Adrenal gland (tissue), 12 donors: ENCODE results near the gene PTPN1. TPM values are rescaled to one million over a fixed set of nuclear protein-coding genes. Genes with fewer than 3 reads are reported as not detected.

ENCODE experiments used
- DNase-seq, 7 donors: peaks; one replicate each; pipeline ENCODE4 v3.0.0-alpha.2; 2019 to 2020
- H3K27ac ChIP-seq, 5 donors: fragments of 200-600 bp; sonication (generic) in 4 of 5; 1 replicate in 3 of 5; 2 replicates in 2 of 5; pipeline versions ENCODE4 v1.5.1 to v1.8.0; 2016 to 2020; ENCODE audit warnings: mild to moderate bottlenecking in 1 of 5
- H3K27me3 ChIP-seq: fragments of 200-600 bp; 2 replicates; pipeline ENCODE4 v1.8.0; 2021
- H3K36me3 ChIP-seq, 2 donors: fragments of 200-600 bp; replicated peaks in 1 of 2; 1 replicate in 1 of 2; 2 replicates in 1 of 2; pipeline versions ENCODE4 v1.5.1 to v1.8.0; 2018 to 2022
- H3K4me1 ChIP-seq, 2 donors: fragments of 200-600 bp; replicated peaks in 1 of 2; 1 replicate in 1 of 2; 2 replicates in 1 of 2; pipeline versions ENCODE4 v1.5.1 to v1.8.0; 2018 to 2021
- H3K4me3 ChIP-seq, 4 donors: fragments of 200-600 bp; sonication (generic) in 3 of 4; one replicate each; pipeline ENCODE4 v1.5.1; 2016 to 2018
- H3K9me3 ChIP-seq, 3 donors: fragments of 200-600 bp; sonication (generic) in 1 of 3; replicated peaks in 1 of 3; 1 replicate in 2 of 3; 2 replicates in 1 of 3; pipeline versions ENCODE4 v1.5.1 to v1.8.0; 2016 to 2021
- POLR2A ChIP-seq, 2 donors: fragments of 450-650 bp; IDR thresholded peaks; one replicate each; pipeline ENCODE4 v1.6.1; 2017; ENCODE audit warnings: antibody characterized with exemption in 2 of 2, mild to moderate bottlenecking in 2 of 2, moderate library complexity in 1 of 2
- WGBS, 4 donors: extraction: QIAGEN DNeasy Blood & Tissue Kit in 2 of 4; methylation state at CpG; one replicate each; pipeline versions ENCODE4 v1.1.5 to v1.1.7; 2013 to 2017; 5-methylcytosine and 5-hydroxymethylcytosine counted together
- intact Hi-C, 2 donors: fragments of 100-400 bp; cut with DNase I; formaldehyde crosslinking; loops; one replicate each; pipeline versions ENCODE4 v1.14.1 to v1.15.0; 2022 to 2023
- polyA plus RNA-seq, 3 donors: library from polyadenylated mRNA; stranded (reverse); fragments of 200-250 nt in 2 of 3; fragments of 350-450 nt in 1 of 3; fragmentation: Illumina TruSeq in 1 of 3; extraction: RNeasy Lipid Tissue Mini Kit (QIAGEN cat#74804) in 1 of 3; gene quantifications; one replicate each; pipeline ENCODE4 v1.2.3, GENCODE V29; 2013 to 2014
- total RNA-seq, 9 donors: library from RNA; depleted of rRNA in 4 of 9; stranded (reverse); fragments of >200 nt in 4 of 9; fragments of 120-200 nt in 1 of 9; fragmentation: NEBNext Ultra II Directional in 1 of 9; extraction: Animal tissue kit (Norgen Biotek cat#: 25700) in 1 of 9; gene quantifications; one replicate each; pipeline versions ENCODE4 v1.1.0 to v1.2.4, GENCODE V29; 2013 to 2023
- TF ChIP-seq, protein P1 (sequence below), 6 experiments: fragments of 450-650 bp in 4 of 6; fragments of 200-600 bp in 2 of 6; sonication (generic) in 1 of 6; IDR thresholded peaks; 1 replicate in 5 of 6; 2 replicates in 1 of 6; pipeline versions ENCODE4 v1.5.1 to v1.8.0; 2016 to 2021; ENCODE audit warnings: antibody characterized with exemption in 6 of 6, mild to moderate bottlenecking in 2 of 6, moderate library complexity in 1 of 6
- donor health status: healthy with polysubstance abuse.
- donor health status: Bipolar disorder and iron deficiency.
- donor health status: DM: yes; HTN: yes; CAD: no.
- donor health status: DM: no; HTN: no; CAD: no.
- donor health status: DM: no; HTN: no; CAD: no.
- donor health status: DM: yes; HTN: yes; CAD: no.

PTPN1 gene
- total and polyA plus RNA-seq, 12 donors, result 17.0 to 49.2 (median 35.8) TPM

DNA sequence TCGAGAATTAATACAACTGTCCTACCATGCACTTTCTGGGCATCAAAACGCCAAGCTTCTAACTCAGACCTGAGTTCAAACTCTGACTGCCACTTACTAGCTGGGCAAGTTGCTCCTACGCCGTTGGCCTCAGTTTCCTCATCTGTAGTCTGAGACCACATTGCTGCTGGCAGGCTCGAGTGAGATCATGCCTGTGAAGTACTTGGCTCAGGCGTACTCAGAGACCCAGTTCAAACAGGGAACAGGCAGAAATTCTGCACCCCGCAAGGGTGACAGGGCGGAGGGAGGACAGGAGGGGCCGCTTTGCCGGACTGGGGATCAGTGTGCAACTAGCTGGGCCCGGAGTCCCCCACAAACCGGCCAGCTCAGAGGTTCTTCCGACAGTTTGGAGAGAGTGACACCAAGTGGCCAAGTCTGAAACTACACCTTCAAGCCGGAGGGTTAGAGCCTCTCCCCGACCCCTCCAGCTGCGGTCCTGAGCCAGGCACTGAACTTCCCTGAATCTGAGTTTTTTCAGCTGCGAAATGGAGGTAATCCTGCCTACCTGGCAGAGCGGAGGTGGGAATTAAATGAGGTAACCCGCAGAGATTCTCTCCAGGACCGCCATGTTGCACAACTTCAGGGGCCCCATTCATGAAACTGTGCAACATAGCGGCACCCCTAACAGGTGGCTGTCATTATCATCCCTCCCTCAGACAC, 46.0 kb upstream of the PTPN1 start:
- WGBS, 4 donors, result 19 to 28% (median 23%) methylated on average over 14 to 21 of the region's 21 CpGs
- no peaks in the 10 kb centered on the region for H3K36me3 ChIP-seq

DNA sequence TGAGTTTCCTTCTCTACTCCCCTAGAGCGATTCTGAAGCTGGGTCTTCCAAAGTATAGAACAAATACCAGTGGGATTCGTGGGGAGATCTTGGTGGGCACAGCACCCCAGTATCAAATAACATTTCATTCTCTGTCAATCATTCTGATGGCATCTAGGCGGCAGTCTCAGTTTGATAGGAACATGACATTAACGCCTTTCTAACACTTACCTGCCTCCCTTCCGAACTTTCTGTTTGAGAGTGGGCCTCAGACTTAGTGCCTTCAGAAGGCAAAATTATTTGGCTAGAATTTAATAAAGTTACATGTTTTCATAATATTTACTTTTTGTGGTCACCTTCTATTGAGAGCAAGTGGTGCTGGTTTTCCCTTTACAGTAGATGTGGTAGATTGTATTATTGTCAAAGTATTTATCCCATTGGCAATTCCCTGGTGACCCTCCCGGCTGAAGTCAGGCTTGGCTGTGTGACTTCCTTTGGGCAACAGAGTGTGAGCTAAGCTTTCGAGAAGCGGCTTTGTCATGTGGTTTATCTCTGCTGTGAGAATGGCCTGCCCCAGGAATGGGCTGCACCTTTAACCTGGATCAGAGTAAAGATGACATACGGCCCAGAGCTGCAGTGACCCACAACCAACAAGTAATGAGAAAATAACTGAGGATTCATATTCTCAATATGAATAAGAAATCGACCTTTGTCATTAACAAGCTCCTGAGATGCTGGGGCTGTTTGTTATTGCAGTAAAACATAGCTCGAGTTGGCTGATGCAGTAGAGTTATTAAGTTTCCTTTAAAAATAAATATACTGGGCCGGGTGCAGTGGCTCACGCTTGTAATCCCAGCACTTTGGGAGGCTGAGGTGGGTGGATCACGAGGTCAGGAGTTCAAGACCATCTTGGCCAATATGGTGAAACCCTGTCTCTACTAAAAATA, 45.2 kb upstream of the PTPN1 start:
- DNase-seq, result no peak
- Histone ChIP-seq H3K4me1 (peaks cover 14 to 18% of the 10 kb centered on the region in 2 donors), H3K27ac (no peak overlapping the region), H3K36me3 (no peaks in the 10 kb centered on the region), H3K4me3 (no peak overlapping the region), H3K9me3 (no peaks in the 10 kb centered on the region), H3K27me3 (no peaks in the 10 kb centered on the region)
- TF ChIP-seq, protein P1, sequence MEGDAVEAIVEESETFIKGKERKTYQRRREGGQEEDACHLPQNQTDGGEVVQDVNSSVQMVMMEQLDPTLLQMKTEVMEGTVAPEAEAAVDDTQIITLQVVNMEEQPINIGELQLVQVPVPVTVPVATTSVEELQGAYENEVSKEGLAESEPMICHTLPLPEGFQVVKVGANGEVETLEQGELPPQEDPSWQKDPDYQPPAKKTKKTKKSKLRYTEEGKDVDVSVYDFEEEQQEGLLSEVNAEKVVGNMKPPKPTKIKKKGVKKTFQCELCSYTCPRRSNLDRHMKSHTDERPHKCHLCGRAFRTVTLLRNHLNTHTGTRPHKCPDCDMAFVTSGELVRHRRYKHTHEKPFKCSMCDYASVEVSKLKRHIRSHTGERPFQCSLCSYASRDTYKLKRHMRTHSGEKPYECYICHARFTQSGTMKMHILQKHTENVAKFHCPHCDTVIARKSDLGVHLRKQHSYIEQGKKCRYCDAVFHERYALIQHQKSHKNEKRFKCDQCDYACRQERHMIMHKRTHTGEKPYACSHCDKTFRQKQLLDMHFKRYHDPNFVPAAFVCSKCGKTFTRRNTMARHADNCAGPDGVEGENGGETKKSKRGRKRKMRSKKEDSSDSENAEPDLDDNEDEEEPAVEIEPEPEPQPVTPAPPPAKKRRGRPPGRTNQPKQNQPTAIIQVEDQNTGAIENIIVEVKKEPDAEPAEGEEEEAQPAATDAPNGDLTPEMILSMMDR (IDR thresholded peaks at IDR 0.05), result no peak
- TF ChIP-seq POLR2A (IDR thresholded peaks at IDR 0.05), result no peak
- intact Hi-C loops, result loop anchor here (2.0 to 10.0 kb wide), 3 partner anchors 160 to 278 kb away; no protein-coding TSS in a partner anchor
- WGBS, 4 donors, result 69 to 76% (median 74%) methylated on average over 14 of the region's 14 CpGs

More for the DNA sequence above, 46.0 kb upstream of the PTPN1 start:
- Histone ChIP-seq H3K27ac (no peak overlapping the region), H3K9me3 (no peaks in the 10 kb centered on the region), H3K27me3 (no peaks in the 10 kb centered on the region), H3K4me1 (peaks cover 12 to 18% of the 10 kb centered on the region in 2 donors), H3K4me3 (no peak overlapping the region)
- DNase-seq, result peak; percentile 55 to 82 (median 69)
- intact Hi-C loops, result loop anchor here (2.0 to 10.0 kb wide), 3 partner anchors 159 to 277 kb away; no protein-coding TSS in a partner anchor
- no peak for TF ChIP-seq POLR2A (IDR thresholded peaks at IDR 0.05)
- TF ChIP-seq, protein P1 (IDR thresholded peaks at IDR 0.05), result peak; percentile 61 to 90 (median 80)

DNA sequence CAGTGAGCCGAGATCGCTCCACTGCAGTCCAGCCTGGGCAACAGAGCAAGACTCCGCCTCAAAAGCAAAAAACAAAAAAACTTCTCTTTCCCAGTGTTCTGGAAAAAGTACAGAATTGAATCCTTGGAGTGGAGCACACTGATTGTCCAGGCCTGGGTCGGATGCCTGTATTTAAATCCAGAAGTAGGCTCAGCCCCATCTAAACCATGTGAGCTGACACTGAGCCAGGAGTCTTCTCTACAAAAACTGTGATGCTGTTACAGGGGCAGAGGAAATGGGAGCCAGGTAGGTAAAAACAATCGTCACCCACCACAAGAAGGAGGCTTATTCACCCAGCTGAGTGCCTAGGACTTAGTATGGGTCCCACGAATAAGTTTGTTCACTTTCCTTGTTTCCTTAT, 43.0 kb upstream of the PTPN1 start:
- Histone ChIP-seq H3K4me3 (no peak overlapping the region), H3K9me3 (no peaks in the 10 kb centered on the region), H3K27ac (no peak overlapping the region), H3K4me1 (peaks cover 17 to 19% of the 10 kb centered on the region in 2 donors), H3K27me3 (no peaks in the 10 kb centered on the region), H3K36me3 (no peaks in the 10 kb centered on the region)
- TF ChIP-seq POLR2A (IDR thresholded peaks at IDR 0.05), result no peak
- TF ChIP-seq, protein P1 (IDR thresholded peaks at IDR 0.05), result no peak
- no peak for DNase-seq
- 68 to 84% (median 78%) methylated on average over 6 of the region's 6 CpGs for WGBS, 4 donors
- intact Hi-C loops, result loop anchor here in 1 of 2 donors (10.0 kb wide), 1 partner anchor 162 kb away; no protein-coding TSS in a partner anchor
